Suppressor macrophage treated with lipopolysaccharide for 4 hours (primary cell): ENCODE results near the gene PHF12.
A peak's percentile ranks its signal among the peaks of the same experiment; 100 is the strongest.

Source experiments
- DNase-seq: peaks from one replicate; pipeline ENCODE4 v3.0.0-alpha.2; 2020

Gene PHF12

GRCh38 chr17:28951428-28951990, at the start of gene PHF12:
PHF12 (minus strand) TSS chr17:28951518; CDS start chr17:28950960, 558 bp downstream.
- DNase-seq = peak; percentile 100

DNA sequence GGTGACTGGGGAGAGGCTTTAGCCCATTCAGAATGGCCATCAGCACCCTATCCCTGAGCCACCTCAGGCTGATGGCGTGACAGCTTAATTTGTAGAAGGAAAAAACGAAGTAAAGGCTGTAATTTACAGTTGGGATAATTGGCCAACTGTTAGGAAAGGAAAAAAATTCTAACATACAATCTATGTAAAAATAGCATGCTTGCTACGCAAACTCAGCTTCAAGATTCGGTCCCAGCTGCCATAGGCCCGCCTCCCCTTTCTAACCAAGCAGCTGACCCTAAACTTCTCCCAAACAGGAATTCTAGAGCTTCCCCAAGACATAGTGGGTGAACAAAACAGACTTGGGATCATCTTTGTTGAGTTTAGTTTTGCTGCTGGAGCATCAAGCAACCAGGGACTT, 49.7 kb upstream of the PHF12 start:
- no peak for DNase-seq

DNA sequence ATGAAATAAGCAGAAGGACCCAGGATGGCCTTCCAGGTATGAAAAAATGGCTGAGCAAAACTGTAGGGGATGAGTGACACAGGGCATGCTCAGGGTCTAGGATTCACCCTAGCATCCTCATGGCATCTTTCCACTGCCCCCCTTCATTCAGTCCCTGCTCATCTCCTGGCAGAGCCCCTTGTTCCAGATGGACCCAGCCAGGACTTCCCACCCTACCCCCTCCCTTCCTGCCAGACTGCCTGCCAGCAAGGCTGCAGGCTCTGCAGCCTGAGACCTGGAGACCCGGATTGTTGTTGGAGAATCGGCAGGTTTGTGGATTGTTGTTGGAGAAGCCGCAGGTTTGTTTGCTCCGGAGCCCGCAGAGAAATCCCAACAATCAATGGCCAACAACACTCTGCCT, 47.9 kb upstream of the PHF12 start:
- DNase-seq = no peak

DNA sequence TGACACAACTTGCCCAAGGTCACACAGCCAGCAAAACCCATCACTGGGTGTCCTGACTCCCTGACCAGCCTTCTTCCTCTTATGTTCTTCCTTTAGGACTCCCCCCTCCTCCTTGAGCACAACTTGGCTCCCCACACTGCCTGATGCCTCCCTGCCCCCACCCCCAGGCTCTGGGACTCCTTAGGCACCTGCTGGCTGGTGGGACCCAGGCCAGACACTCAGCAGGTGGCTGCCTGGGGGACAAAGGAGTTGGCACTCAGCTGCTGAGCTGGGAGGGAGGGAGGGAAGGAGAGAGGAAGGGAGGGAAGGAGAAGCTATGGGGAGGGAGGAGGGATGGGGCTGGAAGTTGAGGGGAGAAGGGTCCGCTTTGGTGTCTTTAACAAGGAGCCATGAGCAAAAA, 46.5 kb upstream of the PHF12 start:
- DNase-seq = no peak

DNA sequence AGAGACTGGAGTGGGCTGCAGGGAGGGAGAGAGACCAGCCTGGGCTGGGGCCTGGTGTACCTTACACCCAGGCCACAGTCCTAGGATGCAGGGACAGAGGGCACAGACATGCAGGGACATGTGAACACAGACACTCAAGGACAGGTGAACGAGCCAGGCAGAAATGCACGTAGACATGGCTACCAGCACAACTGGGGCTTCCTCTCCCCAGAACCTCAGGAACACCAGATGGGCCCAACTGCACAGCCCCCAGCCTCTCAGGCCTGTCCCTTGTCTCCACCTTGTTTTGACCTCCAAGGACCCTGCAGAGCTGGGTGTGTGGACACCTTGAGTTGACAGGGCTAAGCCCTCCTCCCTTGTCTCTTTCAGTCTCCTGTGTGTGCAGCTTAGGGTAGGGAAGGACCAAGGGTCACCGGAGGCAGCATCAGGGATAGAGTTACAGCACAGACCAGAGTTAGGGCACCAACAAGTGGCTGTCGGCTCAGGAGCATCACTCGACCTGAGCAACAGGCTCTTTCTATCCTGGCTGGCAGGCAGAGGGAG, 45.3 kb upstream of the PHF12 start:
- no peak for DNase-seq

- DNase-seq = no peak
Measured at GRCh38 chr17:28993645-28994426, 42.5 kb upstream of the PHF12 start.

DNA sequence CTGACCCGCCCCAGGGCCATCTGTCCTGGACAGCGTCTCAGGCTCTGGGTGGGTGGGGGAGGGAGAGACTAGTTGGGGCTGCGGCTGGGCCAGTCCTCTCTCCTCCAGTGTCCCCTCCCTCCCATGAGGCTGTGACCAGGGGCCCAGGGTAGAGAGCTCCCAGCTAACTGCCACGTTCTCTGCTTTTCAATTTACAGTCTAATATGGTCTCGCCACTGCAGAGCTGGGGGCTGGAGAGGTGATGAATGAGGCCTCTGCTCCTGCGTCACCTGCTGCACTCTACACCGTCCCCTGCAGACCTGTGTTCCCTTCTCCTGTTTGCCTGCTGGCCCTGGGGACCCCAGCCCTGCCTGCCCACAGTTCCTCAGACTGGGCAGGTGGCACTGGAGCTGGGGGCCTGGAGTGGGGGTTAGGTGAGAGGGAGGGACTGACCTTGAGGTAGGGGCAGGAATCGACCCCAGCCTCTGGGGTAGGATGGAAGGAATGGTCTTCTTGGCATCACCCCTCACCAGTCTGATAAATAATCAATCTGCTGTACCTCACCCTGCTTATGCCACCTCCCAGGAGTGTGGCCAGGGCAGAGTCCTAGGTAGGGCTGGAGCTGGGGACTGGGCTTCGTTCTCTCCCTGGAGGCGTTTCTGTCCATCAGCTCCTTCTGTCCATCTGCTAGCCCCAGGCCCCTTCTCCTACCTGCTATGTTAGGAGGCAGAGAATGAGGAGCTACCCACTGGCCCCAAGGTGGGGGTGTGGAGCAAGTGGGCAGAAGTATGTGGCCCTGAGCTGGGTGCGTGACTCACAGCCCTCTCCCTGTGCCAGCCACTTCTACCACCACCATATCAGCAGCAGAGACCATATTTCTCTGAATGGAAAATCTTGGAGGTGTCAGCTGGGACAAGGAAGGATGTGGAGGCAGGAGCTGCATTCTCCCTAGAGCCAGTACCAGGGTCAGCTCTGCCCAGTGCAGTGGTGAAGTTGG, 41.6 kb upstream of the PHF12 start:
- DNase-seq = no peak

GRCh38 chr17:28992185-28992584, 40.9 kb upstream of the PHF12 start:
- no peak for DNase-seq

- no peak for DNase-seq
Measured at GRCh38 chr17:28991779-28992178, 40.5 kb upstream of the PHF12 start.

DNA sequence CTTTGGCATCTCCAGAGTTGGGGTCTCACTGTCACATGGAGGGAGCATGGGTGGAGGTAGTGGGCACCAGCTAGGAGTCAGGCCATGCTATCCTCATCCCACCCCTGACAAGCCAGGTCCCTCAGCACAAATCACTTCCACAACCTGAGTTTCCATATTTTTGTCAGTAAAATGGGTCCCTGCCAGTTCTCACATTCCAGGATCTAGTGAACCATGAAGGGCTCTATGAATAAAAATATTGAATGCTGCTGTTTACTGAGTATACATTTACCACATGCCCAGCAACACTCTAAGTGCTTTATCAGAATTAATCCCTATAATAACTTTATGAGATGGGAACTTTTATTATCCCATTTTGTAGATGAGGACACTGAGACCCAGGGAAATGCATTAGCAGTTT, 37.7 kb upstream of the PHF12 start:
- DNase-seq = no peak

DNA sequence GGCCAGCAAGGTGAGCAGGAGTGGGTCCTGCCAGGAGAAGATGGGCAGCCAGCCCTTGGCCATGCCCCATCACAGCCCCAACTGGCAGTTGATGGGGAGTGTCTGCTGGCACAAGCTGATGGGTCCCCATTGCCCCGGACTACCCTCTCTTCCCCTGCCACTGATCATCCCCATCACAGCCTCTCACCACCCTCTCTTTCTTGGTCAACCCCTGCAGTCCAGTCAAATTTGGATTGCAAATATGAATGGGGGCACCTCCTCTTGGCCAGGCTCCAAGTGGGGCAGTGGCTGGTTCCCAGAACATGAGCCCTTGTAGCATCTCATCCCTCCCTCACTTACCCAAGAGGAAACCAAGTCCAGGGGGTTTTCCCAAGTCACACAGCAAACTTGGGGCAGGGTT, 37.2 kb upstream of the PHF12 start:
- DNase-seq = no peak

DNA sequence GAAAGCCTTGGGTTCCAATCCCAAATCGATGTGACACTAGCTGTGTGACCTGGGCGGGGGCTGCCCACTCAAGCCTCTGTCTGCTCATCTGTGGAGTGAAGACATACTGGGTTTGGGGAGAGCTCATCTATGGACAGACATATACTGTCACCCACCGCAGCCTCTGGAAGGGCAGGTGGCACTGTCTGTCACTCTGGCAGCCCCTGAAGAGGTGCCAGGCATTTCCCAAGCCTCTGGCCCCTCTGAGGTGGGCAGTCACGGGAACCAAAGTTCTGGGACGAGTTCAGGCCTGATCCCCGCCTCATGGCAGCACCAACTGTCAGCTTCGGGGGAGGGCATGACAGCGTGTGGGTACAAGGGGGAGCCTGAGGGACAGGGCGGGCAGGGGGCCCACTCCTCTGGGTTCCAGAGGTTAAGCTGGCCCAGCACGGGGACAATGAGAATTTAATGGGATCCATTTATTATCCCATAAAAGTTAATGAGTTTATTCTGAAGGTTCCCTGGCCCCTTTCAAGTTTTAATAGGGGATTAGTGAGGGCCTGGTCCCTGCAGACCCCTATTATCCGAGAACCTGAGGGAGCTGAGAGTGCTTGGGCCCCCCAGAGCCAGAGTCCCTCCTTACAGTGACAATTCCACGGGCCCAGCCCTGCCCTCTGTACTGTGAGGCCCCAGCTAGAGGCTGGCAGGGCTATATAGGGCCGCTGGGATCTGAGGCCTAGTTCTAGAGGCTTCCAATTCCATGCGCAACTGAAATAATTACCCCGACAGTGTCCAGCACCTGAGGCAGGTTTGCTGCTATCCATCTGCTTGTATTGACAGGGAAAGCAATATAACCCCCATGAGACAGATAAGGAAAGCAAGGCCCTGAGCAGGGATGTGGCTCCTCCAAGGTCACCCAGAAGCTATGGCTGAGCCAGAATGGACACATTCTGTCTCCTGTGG, 35.7 kb upstream of the PHF12 start:
- DNase-seq = no peak

DNA sequence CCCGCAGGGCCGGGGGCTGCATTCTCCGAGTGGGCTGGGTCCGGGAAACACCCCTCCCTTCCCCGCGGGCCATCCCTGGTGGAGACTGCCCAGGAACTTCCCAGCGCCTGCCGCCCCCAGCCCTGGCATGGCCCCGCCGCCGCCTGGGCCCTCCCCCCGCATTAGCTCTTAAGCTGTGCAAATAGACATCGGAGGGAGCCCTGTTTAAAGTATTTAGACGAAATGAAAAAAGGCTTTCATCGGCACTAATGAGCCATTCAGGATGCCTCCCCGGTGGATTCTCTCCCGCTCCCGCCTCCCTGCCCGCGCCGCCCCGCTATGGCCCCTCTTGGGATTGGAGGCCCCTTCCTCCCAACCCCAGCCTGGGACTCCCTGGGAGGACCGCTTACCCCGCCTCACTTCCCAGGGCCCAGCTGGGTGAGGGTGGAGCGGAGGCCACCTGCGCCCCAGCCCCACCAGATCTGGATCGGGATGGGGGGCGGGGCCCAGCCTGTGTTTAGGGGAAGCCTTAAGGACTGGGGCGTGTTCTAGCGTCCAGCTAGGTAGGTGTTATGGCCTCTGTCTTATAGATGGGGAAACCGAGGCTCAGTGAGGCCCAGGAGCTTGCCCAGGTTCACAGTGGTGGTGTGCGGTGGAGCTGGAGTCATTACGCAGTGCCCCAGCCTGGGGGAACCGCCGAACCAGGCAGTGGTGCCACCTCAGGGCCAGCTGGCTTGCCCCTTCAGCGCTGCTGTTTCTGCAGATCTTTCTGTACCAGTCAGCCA, 34.8 kb upstream of the PHF12 start:
- DNase-seq = no peak

- peak; percentile 87 for DNase-seq
Measured at GRCh38 chr17:28983286-28984230, 32.2 kb upstream of the PHF12 start.

- DNase-seq = peak; percentile 95
Measured at GRCh38 chr17:28982131-28982793, 30.9 kb upstream of the PHF12 start.

GRCh38 chr17:28978356-28978964, 27.1 kb upstream of the PHF12 start:
- DNase-seq = no peak

DNA sequence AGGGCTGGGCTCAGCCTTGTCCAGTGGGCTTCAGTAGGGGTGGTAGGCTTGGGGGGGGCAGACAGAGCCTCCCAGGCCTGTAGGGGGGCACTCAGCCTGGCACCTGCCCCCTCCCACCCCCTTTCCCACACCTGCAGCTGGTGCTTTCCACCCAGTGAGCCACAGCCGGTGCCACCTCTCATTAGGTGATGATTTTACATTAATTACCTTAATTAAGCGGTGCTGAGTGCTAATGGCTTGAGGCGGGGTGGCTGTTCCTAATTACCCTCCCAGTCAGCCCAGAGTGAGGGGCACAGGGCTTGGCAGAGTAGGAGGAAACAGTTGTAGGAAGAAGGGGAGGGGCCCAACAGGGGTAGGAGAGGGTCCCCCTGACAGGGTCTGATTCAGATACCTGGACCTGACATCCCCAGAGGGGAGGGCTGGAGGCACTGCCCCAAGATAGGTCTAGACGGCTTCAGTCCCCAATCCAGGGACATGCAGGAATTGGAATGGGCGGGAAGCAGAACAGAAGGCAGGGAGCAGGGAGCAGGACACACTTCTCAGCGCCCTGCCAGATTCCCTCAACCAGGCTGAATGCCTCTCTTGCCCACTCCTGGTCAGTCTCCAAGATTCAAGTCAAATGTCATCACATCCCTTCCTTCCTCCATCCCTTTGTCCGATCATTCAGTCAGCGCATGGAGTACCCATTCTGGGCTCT, 26.5 kb upstream of the PHF12 start:
- DNase-seq = no peak

- no peak for DNase-seq
Measured at GRCh38 chr17:28975646-28976045, 24.3 kb upstream of the PHF12 start.
